ENCODE measurements around the gene SLC16A9.
"Not testable (repeated sequence)": the region's sequence is repeated elsewhere in the genome, so short reads cannot be mapped to it uniquely, and the experiment has no call there.

- not testable (repeated sequence) for TF ChIP-seq CTCF (IDR thresholded peaks at IDR 0.05; ENCODE audit: low read length); EZH2 (IDR thresholded peaks at IDR 0.05; ENCODE audit: borderline replicate concordance, low read length)
Measured at GRCh38 chr10:59732849-59733248, 23.2 kb upstream of the SLC16A9 start.
